HepG2 (cell line): Measurements from ENCODE around the gene SLC12A1. TPM values are rescaled to one million over a fixed set of nuclear protein-coding genes. Genes with fewer than 3 reads are reported as not detected.
A peak's percentile ranks its signal among the peaks of the same experiment; 100 is the strongest.

Experiments
- CC2D1A ChIP-seq: sonication (generic); formaldehyde crosslinking; IDR thresholded peaks from 2 replicates; pipeline ENCODE4 v1.8.1; 2023; ENCODE audit warnings: mild to moderate bottlenecking, missing genetic modification reagents
- DPF2 ChIP-seq: sonication (generic); formaldehyde crosslinking; IDR thresholded peaks from 2 replicates; pipeline ENCODE4 v1.4.0; 2020; ENCODE audit warnings: mild to moderate bottlenecking, low read depth, missing genetic modification reagents, borderline replicate concordance
- MTF1 ChIP-seq: sonication (generic); formaldehyde crosslinking; IDR thresholded peaks from 2 replicates; pipeline ENCODE4 v1.5.0; 2020; ENCODE audit warnings: missing genetic modification reagents
- NFE2 ChIP-seq: sonication (generic); formaldehyde crosslinking; IDR thresholded peaks from 2 replicates; pipeline ENCODE4 v1.4.0; 2020; ENCODE audit warnings: missing genetic modification reagents
- ZNF335 ChIP-seq: sonication (generic); formaldehyde crosslinking; IDR thresholded peaks from 2 replicates; pipeline ENCODE4 v1.4.0; 2020; ENCODE audit warnings: missing genetic modification reagents
- ZNF598 ChIP-seq: sonication (generic); formaldehyde crosslinking; IDR thresholded peaks from 2 replicates; pipeline ENCODE4 v1.5.1; 2020; ENCODE audit warnings: mild to moderate bottlenecking, missing genetic modification reagents, borderline replicate concordance
- ZNF614 ChIP-seq: IDR thresholded peaks from 2 replicates; pipeline ENCODE4 v1.6.1; 2018; ENCODE audit warnings: missing biosample characterization, missing genetic modification reagents, inconsistent platforms, borderline replicate concordance
- polyA plus RNA-seq, 8 experiments: library from polyadenylated mRNA; depleted of rRNA in 3 of 8; stranded (reverse) in 7 of 8; unstranded in 1 of 8; fragments of >200 nt; fragmentation: Illumina TruSeq in 4 of 8; extraction: Trizol in 4 of 8; gene quantifications; 2 replicates each; pipeline versions ENCODE4 v1.2.1 to v1.2.3, GENCODE V29; 2011 to 2016; ENCODE audit warnings: low read depth in 4 of 8, missing spikeins in 1 of 8, mixed read lengths in 1 of 8; ENCODE audit not compliant: insufficient read depth in 1 of 8
- total RNA-seq, 5 experiments: library from RNA; depleted of rRNA; stranded (reverse); fragments of >200 nt; fragmentation: Illumina TruSeq; extraction: Trizol; gene quantifications; 2 replicates each; pipeline ENCODE4 v1.2.3, GENCODE V29; 2016; ENCODE audit warnings: low read depth in 1 of 5
- TF ChIP-seq, protein P1 (sequence below): IDR thresholded peaks from 2 replicates; pipeline ENCODE4 v1.6.1; 2016; ENCODE audit warnings: low read depth, missing genetic modification reagents, missing compliant biosample characterization
- TF ChIP-seq, protein P2 (sequence below): sonication (generic); formaldehyde crosslinking; IDR thresholded peaks from 2 replicates; pipeline ENCODE4 v1.8.0; 2022; ENCODE audit warnings: mild to moderate bottlenecking, missing genetic modification reagents
- TF ChIP-seq, protein P3 (sequence below): sonication (generic); formaldehyde crosslinking; conservative IDR thresholded peaks from 2 replicates; pipeline ENCODE4 v1.8.1; 2023; ENCODE audit warnings: missing genetic modification reagents
- TF ChIP-seq, protein P4 (sequence below): IDR thresholded peaks from 2 replicates; pipeline ENCODE4 v1.6.1; 2016
- TF ChIP-seq, protein P5 (sequence below): sonication (generic); formaldehyde crosslinking; IDR thresholded peaks from 2 replicates; pipeline ENCODE4 v1.4.0; 2020; ENCODE audit warnings: missing genetic modification reagents, mild to moderate bottlenecking, borderline replicate concordance
- TF ChIP-seq, protein P6 (sequence below): sonication (generic); formaldehyde crosslinking; IDR thresholded peaks from 2 replicates; pipeline ENCODE4 v1.4.0; 2020; ENCODE audit warnings: missing genetic modification reagents

SLC12A1 gene
- total and polyA plus RNA-seq, 2 of the 13 experiments (the other 11 are each of a cell fraction or from before 2014, with no cell fraction given), result not detected

DNA sequence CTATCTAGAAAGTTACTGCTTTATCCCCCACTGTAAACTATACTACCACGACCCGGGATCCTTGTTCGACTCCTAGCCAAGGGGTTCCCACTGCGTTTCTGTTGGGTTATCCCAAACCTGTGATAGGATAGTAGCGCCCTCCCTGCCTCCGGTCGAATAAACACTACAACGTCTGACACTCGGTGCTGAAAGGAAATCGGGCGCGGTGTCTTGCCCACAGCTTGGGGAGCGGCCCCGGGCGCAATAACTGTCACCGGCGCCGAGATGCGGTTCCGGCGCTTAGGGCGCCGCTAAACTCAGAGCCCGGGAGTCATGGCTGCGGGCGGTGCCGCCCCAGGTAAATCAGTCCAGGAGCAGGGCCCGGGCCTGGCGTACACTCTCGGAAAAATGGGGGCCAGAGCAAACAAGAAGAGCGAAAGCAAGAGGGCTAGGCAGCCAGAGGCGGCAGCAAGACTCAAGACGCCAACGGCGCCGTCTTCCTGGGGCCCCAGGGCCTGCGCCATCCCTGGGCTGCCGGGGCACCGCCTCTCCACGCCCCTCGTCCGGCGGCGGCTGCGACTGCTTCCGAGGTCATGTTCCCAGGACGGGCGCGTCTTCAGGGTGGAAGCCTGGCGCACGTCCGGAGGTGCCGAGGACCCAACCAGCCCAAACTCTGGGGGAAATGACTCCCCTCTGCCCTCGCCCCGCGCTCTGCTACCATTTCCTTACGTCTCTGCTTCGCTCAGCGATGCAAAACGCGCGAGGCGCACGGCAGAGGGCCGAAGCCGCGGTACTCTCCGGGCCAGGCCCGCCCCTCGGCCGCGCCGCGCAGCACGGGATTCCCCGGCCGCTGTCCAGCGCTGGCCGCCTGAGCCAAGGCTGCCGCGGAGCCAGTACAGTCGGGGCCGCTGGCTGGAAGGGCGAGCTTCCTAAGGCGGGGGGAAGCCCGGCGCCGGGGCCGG is 125.0 kb downstream of the SLC12A1 start, which contains the start of gene DUT (continued):
- TF ChIP-seq, protein P1, sequence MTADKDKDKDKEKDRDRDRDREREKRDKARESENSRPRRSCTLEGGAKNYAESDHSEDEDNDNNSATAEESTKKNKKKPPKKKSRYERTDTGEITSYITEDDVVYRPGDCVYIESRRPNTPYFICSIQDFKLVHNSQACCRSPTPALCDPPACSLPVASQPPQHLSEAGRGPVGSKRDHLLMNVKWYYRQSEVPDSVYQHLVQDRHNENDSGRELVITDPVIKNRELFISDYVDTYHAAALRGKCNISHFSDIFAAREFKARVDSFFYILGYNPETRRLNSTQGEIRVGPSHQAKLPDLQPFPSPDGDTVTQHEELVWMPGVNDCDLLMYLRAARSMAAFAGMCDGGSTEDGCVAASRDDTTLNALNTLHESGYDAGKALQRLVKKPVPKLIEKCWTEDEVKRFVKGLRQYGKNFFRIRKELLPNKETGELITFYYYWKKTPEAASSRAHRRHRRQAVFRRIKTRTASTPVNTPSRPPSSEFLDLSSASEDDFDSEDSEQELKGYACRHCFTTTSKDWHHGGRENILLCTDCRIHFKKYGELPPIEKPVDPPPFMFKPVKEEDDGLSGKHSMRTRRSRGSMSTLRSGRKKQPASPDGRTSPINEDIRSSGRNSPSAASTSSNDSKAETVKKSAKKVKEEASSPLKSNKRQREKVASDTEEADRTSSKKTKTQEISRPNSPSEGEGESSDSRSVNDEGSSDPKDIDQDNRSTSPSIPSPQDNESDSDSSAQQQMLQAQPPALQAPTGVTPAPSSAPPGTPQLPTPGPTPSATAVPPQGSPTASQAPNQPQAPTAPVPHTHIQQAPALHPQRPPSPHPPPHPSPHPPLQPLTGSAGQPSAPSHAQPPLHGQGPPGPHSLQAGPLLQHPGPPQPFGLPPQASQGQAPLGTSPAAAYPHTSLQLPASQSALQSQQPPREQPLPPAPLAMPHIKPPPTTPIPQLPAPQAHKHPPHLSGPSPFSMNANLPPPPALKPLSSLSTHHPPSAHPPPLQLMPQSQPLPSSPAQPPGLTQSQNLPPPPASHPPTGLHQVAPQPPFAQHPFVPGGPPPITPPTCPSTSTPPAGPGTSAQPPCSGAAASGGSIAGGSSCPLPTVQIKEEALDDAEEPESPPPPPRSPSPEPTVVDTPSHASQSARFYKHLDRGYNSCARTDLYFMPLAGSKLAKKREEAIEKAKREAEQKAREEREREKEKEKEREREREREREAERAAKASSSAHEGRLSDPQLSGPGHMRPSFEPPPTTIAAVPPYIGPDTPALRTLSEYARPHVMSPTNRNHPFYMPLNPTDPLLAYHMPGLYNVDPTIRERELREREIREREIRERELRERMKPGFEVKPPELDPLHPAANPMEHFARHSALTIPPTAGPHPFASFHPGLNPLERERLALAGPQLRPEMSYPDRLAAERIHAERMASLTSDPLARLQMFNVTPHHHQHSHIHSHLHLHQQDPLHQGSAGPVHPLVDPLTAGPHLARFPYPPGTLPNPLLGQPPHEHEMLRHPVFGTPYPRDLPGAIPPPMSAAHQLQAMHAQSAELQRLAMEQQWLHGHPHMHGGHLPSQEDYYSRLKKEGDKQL (CRISPR knock-in tag), result 0 out of 2 replicates have a peak, but pooled peaks have one; percentile 24
- TF ChIP-seq ZNF614 (CRISPR knock-in tag), result 0 out of 2 replicates have a peak, but pooled peaks have one; percentile 17
- no peak for TF ChIP-seq CC2D1A (CRISPR knock-in tag)
- TF ChIP-seq ZNF335 (CRISPR knock-in tag), result no peak
- TF ChIP-seq, protein P2, sequence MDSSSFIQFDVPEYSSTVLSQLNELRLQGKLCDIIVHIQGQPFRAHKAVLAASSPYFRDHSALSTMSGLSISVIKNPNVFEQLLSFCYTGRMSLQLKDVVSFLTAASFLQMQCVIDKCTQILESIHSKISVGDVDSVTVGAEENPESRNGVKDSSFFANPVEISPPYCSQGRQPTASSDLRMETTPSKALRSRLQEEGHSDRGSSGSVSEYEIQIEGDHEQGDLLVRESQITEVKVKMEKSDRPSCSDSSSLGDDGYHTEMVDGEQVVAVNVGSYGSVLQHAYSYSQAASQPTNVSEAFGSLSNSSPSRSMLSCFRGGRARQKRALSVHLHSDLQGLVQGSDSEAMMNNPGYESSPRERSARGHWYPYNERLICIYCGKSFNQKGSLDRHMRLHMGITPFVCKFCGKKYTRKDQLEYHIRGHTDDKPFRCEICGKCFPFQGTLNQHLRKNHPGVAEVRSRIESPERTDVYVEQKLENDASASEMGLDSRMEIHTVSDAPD (CRISPR knock-in tag), result no peak
- no peak for TF ChIP-seq NFE2 (CRISPR knock-in tag)
- TF ChIP-seq, protein P3, sequence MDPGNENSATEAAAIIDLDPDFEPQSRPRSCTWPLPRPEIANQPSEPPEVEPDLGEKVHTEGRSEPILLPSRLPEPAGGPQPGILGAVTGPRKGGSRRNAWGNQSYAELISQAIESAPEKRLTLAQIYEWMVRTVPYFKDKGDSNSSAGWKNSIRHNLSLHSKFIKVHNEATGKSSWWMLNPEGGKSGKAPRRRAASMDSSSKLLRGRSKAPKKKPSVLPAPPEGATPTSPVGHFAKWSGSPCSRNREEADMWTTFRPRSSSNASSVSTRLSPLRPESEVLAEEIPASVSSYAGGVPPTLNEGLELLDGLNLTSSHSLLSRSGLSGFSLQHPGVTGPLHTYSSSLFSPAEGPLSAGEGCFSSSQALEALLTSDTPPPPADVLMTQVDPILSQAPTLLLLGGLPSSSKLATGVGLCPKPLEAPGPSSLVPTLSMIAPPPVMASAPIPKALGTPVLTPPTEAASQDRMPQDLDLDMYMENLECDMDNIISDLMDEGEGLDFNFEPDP (CRISPR knock-in tag), result no peak; the same call in 1 of the 2 replicates
- peak; percentile 69; the same call in 1 of the 2 replicates for TF ChIP-seq MTF1 (CRISPR knock-in tag)
- TF ChIP-seq, protein P4, sequence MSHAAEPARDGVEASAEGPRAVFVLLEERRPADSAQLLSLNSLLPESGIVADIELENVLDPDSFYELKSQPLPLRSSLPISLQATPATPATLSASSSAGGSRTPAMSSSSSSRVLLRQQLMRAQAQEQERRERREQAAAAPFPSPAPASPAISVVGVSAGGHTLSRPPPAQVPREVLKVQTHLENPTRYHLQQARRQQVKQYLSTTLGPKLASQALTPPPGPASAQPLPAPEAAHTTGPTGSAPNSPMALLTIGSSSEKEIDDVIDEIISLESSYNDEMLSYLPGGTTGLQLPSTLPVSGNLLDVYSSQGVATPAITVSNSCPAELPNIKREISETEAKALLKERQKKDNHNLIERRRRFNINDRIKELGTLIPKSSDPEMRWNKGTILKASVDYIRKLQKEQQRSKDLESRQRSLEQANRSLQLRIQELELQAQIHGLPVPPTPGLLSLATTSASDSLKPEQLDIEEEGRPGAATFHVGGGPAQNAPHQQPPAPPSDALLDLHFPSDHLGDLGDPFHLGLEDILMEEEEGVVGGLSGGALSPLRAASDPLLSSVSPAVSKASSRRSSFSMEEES (CRISPR knock-in tag), result peak; percentile 46
- TF ChIP-seq, protein P5, sequence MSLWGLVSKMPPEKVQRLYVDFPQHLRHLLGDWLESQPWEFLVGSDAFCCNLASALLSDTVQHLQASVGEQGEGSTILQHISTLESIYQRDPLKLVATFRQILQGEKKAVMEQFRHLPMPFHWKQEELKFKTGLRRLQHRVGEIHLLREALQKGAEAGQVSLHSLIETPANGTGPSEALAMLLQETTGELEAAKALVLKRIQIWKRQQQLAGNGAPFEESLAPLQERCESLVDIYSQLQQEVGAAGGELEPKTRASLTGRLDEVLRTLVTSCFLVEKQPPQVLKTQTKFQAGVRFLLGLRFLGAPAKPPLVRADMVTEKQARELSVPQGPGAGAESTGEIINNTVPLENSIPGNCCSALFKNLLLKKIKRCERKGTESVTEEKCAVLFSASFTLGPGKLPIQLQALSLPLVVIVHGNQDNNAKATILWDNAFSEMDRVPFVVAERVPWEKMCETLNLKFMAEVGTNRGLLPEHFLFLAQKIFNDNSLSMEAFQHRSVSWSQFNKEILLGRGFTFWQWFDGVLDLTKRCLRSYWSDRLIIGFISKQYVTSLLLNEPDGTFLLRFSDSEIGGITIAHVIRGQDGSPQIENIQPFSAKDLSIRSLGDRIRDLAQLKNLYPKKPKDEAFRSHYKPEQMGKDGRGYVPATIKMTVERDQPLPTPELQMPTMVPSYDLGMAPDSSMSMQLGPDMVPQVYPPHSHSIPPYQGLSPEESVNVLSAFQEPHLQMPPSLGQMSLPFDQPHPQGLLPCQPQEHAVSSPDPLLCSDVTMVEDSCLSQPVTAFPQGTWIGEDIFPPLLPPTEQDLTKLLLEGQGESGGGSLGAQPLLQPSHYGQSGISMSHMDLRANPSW, result no peak
- no peak for TF ChIP-seq DPF2
- no peak; the same call in 1 of the 2 replicates for TF ChIP-seq ZNF598 (CRISPR knock-in tag)
- TF ChIP-seq, protein P6, sequence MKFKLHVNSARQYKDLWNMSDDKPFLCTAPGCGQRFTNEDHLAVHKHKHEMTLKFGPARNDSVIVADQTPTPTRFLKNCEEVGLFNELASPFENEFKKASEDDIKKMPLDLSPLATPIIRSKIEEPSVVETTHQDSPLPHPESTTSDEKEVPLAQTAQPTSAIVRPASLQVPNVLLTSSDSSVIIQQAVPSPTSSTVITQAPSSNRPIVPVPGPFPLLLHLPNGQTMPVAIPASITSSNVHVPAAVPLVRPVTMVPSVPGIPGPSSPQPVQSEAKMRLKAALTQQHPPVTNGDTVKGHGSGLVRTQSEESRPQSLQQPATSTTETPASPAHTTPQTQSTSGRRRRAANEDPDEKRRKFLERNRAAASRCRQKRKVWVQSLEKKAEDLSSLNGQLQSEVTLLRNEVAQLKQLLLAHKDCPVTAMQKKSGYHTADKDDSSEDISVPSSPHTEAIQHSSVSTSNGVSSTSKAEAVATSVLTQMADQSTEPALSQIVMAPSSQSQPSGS (CRISPR knock-in tag), result no peak
